ENCODE measurements around the gene CLASP1.
"Not testable (repeated sequence)": the region's sequence is repeated elsewhere in the genome, so short reads cannot be mapped to it uniquely, and the experiment has no call there.

The CLASP1 gene

DNA sequence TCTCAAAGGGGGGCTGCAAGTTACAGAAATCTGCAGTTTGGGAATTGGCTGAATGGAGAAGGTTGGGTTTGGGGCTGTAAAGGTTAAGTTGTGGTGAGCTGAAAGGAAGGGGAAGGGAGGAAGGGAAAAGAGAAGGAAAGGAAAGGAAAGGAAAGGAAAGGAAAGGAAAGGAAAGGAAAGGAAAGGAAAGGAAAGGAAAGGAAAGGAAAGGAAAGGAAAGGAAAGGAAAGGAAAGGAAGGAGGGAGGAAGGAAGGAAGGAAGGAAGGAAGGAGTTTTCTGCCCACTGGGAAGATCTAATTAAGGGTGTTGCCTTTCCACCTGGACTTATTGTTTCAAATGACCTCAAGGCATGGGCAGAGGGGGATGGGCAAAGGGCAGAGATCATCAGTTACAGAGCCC lies 348.1 kb downstream of the CLASP1 start:
- DNase-seq = not testable (repeated sequence)

DNA sequence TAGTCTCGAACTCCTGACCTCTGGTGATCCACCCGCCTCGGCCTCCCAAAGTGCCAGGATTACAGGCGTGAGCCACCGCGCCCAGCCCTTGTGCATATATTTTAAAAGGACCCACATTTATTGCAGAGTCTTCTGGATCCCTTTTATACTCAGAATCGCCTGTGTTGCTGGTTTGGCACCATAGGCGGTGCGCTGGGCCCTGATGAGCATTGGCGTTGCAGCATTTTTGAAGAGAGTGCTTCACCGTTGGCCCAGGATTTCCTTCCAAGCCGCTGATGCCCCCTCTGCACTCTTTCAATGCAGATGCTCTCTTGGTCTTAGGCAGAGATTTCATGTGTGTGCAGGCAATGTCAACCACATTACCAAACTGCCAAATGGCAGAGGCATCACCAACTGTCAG lies 350.8 kb downstream of the CLASP1 start:
- no peak for DNase-seq

DNA sequence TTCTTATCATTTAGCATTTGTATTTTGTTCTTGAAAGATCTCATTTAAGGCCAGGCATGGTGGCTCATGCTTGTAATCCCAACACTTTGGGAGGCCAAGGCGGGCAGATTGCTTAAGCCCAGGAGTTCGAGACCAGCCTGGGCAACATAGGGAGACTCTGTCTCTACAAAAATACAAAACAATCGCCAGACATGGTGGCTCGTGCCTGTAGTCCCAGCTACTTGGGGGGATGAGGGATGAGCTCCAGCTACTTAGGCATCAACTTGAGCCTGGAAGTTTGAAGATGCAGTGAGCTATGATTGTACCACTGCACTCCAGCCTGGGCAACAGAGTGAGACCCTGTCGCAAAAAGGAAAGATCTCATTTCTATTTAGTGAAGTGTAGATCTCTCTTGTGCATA lies 351.4 kb downstream of the CLASP1 start:
- DNase-seq = not testable (repeated sequence)

DNA sequence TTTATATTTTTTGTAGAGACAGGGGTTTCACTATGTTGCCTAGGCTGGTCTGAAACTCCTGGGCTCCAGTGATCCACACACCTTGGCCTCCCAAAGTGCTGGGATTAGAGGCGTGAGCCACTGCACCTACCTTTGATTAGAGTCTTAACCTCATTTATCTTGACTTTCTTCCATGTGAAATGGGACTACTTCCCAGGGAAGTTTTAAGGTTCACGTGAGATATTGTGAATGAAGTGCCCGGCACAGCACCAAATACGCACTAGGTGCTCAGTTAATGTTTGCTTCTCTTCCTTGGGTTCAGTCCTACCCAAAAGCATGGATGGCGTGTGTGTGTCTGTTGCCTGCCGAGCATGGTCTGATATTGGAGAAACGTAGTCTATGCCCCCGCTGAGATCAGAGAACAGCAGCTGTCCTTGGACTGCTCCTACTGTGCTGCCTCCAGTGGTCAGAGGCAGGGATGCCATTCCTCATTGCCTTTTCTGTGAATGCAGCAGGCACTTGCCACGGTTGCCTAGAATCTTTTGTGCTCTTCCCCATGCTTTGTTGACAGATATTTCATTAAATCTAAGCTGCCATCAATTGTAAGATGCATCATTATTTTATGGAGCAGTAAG lies 351.9 kb downstream of the CLASP1 start:
- DNase-seq = no peak

DNA sequence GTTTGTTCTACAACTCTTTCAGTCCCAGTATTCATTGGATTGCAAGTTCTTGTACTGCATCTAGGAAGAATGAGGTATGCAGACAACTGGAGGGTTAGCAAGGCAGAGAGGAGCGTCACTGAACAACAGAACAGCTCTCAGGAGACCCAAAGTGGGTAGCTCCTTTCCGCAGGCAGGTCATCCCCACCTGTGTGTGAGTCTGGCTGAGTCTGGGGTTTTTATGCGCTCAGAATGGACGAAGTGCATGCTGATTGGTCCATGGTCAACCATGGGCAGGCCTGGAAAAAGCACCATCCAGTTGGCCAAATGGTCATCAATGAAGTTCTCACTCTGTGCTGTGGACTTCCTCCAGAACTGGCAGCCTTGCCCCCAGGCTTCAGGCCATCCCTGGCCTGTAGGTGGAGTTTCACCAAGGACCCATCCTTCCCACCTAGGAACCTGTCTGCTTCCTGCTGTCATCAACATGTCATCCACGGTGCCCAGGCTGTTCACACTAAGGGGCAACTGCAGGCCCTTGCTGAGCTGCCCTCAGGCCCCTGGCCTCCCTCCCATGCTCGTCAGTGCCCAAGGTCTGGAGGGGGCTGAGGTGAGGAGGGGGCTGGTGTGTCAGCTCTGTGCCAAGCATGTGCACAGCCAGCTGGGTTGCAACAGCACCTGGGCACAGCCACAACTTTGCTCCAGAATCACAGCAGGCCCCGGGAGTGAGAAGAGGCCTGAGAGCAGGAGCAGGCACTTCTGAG lies 353.2 kb downstream of the CLASP1 start:
- DNase-seq = no peak

DNA sequence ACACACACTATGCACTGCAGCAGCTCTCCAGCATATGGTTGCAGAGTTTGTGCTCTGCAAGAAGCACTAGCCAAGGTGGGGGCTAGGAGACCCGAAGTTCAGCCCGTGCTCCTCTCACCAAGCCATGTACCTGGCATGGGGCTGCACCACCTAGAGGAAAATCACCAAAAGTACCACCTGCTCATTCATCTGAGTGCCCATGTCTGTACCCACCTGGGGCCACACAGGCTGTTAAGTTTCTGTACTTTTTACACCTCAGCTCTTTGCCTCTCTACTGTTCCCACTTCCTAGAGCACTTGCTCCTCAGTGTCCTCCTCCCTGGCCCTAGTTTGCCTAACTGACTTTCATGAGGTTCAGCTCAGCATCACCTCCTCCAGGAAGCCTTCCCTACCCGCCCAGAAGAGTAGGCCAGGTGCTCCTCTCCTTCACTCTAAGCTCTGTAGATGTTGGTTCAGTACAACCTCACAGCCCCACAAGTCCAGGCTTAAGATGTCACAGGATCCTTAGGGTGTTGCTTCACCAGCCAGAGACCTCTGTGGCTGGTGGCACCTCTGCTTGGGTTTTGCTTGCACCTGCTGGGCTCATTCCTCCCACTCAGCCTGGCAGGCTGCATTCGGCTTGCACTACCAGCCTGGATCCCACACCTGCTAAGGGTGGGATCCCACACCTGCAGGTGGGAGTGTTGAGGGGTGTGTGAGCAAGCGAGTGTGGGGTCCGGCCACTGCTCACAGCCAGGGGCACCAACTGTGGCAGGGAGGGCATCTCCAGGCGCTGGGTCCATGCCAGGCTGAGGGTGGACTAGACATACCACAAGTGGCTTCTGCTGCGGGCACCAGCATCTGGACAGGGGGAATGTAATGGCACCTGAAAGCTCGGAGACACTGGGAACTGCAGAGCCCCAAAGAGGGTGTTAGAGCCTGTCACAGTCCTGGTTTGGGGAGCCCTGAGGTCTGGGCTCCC lies 354.1 kb downstream of the CLASP1 start:
- DNase-seq = no peak

DNA sequence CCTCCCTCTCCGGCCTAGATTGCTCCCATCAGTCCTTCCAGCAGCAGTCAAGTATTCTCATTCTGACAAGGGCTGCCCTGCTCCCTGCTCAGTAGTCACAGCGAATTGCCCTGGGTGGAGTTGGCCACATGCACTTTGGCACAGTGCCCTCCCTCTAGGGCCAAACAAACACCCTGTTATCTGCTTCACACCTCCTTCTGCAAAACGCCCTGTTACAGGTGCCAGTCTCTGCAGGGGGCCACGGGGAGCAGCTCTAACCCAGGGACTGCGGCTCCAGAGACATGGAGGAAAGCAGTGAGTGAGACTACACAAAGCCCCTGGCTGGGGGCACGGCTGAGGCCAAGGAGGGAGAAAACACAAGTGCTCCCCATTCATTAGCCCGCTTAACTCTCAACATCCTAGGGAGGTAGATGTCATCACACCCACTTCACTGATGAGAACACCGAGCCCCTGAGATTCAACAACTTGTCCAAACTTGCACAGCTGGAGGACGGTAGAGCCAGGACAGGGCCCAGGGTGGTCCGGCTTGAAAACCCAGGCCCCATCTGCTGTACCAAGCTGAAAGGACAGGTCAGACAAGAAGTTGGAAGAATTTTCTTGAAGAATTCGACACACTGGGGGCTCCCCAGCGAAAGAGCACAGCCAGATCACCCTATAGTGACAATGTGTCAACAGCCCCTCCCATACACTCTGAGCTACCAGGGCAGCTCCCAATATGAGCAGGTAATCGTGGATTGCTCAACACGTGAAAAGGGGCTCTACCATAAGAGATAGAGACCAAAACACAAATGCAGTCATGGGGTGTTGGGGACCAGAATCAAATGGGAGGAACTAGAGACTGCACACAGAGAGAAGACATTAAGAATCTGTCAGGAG lies 355.6 kb downstream of the CLASP1 start:
- no peak for DNase-seq

DNA sequence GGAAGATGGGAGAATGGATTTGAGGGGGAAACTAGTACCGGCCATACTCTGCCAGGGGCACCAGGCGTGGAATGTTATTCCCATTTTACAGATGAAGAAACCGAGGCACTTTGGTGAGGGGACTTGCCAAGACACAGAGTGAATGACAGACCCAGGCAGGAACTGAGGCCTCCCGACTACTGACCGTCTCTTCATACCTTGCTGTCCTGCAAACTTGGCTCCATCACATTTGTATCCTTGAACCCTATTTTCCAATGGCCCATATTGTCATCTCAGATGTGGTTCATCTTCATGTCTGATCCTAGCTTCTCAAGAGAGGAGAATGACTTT lies 358.0 kb downstream of the CLASP1 start:
- no peak for DNase-seq

DNA sequence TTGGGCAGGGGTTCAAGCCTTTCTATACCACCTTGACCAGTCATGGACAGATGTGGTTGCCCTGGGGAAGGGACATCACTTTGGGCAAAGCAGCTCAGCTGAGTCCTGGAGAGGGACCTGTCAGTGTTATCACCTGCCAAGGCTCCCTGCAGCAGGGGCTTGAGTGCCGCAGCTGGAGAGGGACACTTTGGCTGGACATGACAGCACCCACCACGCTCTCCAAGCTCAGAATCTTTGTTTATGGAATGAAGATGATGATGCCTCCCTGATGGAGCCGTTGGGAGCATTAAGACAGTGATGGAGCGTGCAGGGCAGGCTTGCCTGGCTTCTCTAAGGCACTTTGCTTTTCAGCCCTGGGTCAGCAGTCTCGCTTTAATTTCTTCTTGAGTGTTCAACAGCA lies 360.0 kb downstream of the CLASP1 start:
- no peak for DNase-seq

DNA sequence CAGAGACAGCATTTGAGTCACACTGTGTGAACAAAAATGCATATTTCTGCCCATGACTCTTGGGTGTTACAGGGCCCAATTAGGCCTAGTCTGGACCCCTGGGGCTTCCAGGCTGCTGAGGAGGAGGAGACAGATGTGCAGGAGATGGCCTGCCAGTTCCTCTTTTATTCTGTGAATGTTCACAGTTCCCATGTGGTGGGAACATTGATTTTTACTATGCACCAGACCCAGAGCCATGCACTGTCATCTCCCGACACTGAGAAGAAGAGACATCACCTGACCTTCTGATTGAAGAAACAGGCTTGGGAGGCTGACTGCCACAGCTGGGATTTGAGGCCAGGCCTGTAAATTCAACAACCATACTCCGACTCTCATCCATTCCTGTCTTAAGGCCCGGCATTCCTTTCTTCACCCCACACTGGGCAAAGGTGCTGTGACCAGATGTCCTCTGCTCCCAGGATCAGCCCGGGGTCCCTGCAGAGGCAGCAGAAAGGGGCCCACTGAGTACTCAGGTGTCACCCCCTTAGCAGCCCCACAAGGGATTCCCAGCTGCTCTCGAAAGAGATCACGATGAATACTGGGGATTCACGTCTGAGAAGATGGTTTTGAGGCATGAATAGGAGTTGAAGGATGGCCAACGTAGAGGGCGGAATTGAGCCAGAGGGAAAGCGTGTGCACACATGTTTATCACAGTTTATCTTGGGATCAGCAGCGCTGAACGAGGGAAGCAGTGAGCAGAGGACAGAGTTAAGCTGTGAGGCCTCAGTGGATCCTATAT lies 360.6 kb downstream of the CLASP1 start:
- DNase-seq = no peak

DNA sequence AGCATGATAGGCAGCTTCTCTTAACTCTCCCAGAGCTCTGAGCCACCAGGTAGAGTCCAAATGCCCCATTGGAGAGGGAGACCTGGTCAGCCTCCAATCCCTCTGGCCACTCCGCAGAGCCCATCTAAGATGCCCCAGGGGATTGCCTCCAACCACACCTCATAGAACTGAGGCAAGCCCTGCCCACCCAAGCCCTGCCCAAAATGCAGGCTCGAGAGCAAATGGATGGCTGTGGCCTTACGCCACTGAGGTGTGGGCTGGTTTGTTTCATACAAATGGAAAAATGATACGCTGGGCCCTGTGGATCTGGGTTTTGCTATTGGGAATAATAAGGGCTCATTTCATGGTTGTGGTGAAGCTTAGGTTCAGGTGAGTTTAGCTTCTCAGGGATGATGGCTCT lies 361.3 kb downstream of the CLASP1 start:
- DNase-seq = no peak

All from activated CD4-positive, alpha-beta T cell treated with anti-CD3 and anti-CD28 coated beads, Interleukin-2, Interleukin-6, amounts not matched to agents 100 ng/mL and 50 ng/mL, durations not matched to agents 16 hours and 8 hours (primary cell).